ENCODE measurements around the gene FLNC.

- TF ChIP-seq CTCF (IDR thresholded peaks at IDR 0.05) (no peak), POLR2A (IDR thresholded peaks at IDR 0.05) (no peak)
These were observed 35.1 kb upstream of the FLNC start for GRCh38 chr7:128795129-128795528.

All from heart left ventricle (tissue), 13 donors.